Activated effector memory CD4-positive, alpha-beta T cell treated with anti-CD3 and anti-CD28 coated beads, Interleukin-2, amount 50 U/mL, for 16 hours (primary cell): ENCODE results near the gene RACGAP1.

Source experiments
- DNase-seq: peaks from one replicate; pipeline ENCODE4 v3.0.0-alpha.2; 2020

Gene RACGAP1

GRCh38 chr12:49967042-49967776, 58.1 kb downstream of the RACGAP1 start:
- peak; percentile 97 for DNase-seq

- DNase-seq: no peak
These were observed 58.7 kb downstream of the RACGAP1 start for GRCh38 chr12:49966511-49967041.

- no peak for DNase-seq
These were observed 59.5 kb downstream of the RACGAP1 start for GRCh38 chr12:49965836-49966235.

- DNase-seq: no peak
These were observed 60.3 kb downstream of the RACGAP1 start for GRCh38 chr12:49964849-49965624.

GRCh38 chr12:49963976-49964815, 61.1 kb downstream of the RACGAP1 start:
- no peak for DNase-seq

GRCh38 chr12:49962861-49963765, 62.2 kb downstream of the RACGAP1 start:
- no peak for DNase-seq

GRCh38 chr12:49961993-49962764, 63.1 kb downstream of the RACGAP1 start:
- no peak for DNase-seq

- no peak for DNase-seq
These were observed 64.0 kb downstream of the RACGAP1 start, which contains the start of gene AQP5 for GRCh38 chr12:49961111-49961922. Gene AQP5, plus strand, starts transcription at chr12:49961872. Its CDS starts 146 bp downstream, at chr12:49962018.

GRCh38 chr12:49960474-49961110, 64.7 kb downstream of the RACGAP1 start:
- DNase-seq: no peak

GRCh38 chr12:49959685-49960473, 65.4 kb downstream of the RACGAP1 start:
- DNase-seq: no peak

GRCh38 chr12:49957570-49957967, 67.7 kb downstream of the RACGAP1 start:
- DNase-seq: no peak

- no peak for DNase-seq
These were observed 68.4 kb downstream of the RACGAP1 start for GRCh38 chr12:49956663-49957569.

- no peak for DNase-seq
These were observed 69.2 kb downstream of the RACGAP1 start for GRCh38 chr12:49955899-49956662.

GRCh38 chr12:49954863-49955830, 70.1 kb downstream of the RACGAP1 start:
- DNase-seq: no peak
